HUES6 (cell line): ENCODE results near the gene NEK11.
"Not testable (repeated sequence)": the region's sequence is repeated elsewhere in the genome, so short reads cannot be mapped to it uniquely, and the experiment has no call there.

Experiments used
- H3K27ac ChIP-seq: 2 replicates; pipeline ENCODE4 v1.7.0; 2013; ENCODE audit warnings: low read depth, mild to moderate bottlenecking, low read length, inconsistent platforms
- H3K27me3 ChIP-seq: 2 replicates; pipeline ENCODE4 v1.6.1; 2013; ENCODE audit warnings: low read length; ENCODE audit not compliant: control insufficient read depth, insufficient read depth
- H3K36me3 ChIP-seq: 2 replicates; pipeline ENCODE4 v1.6.1; 2013; ENCODE audit warnings: low read length; ENCODE audit not compliant: control insufficient read depth, insufficient read depth
- H3K4me1 ChIP-seq: 2 replicates; pipeline ENCODE4 v1.6.1; 2013; ENCODE audit warnings: low read length; ENCODE audit not compliant: control insufficient read depth, insufficient read depth
- H3K4me3 ChIP-seq: 2 replicates; pipeline ENCODE4 v1.5.1; 2013; ENCODE audit warnings: low read depth, low read length
- H3K9ac ChIP-seq: one replicate; pipeline ENCODE4 v1.6.1; 2013; ENCODE audit warnings: mild to moderate bottlenecking, low read length
- H3K9me3 ChIP-seq: 2 replicates; pipeline ENCODE4 v1.6.1; 2013; ENCODE audit warnings: low read depth, low read length; ENCODE audit not compliant: control insufficient read depth, insufficient read depth

NEK11 gene

GRCh38 chr3:131042271-131042985 is 15.8 kb downstream of the NEK11 start:
- not testable (repeated sequence) for H3K27me3 ChIP-seq, H3K27ac ChIP-seq, H3K9ac ChIP-seq, H3K36me3 ChIP-seq, H3K4me1 ChIP-seq, H3K4me3 ChIP-seq, H3K9me3 ChIP-seq

DNA sequence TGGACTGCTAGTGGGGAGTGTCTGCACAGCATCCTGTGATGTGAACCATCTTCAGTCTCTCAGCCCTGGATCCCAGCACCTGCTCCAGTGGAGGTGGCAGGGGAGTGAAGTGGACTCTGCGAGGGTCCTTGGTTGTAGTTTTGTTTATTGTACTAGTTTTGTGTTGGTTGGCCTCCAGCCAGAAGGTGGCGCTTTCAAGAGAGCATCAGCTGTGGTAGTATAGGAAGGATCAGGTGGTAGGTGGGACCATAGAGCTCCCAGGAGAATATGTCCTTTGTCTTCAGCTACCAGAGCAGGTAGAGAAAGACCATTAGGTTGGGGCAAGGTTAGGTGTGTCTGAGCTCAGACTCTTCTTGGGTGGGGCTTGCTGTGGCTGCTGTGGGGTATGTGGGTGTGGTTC is 20.9 kb downstream of the NEK11 start:
- peak overlapping the region; percentile 25; the same call in 1 of the 2 replicates for H3K4me3 ChIP-seq
- H3K27me3 ChIP-seq, result no peaks in the 10 kb centered on the region
- H3K9ac ChIP-seq, result no peak overlapping the region
- no peaks in the 10 kb centered on the region; the same call in 1 of the 2 replicates for H3K4me1 ChIP-seq
- H3K36me3 ChIP-seq, result no peaks in the 10 kb centered on the region
- no peak overlapping the region for H3K27ac ChIP-seq
- H3K9me3 ChIP-seq, result peaks cover 2% of the 10 kb centered on the region; the same call in 1 of the 2 replicates

DNA sequence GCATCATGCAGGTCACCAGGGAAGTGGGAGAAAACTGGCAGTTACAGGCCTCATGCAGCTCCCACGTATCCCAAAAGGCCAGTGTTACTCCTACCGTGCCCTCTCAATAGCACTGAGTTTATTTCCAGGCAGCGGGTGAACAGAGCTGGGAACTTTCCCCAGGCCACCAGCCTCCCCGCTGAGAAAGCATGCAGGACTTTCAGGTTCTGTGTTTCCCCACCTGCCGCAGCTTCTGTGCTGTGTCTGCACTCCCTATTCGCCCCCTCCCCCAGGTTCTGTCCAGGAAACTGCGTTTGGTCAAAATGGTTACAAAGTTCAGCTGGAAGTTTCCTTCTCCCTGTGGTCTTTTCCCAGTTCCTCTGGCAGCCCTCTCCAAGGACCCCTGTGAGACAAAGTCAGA is 21.4 kb downstream of the NEK11 start:
- Histone ChIP-seq H3K36me3 (no peaks in the 10 kb centered on the region), H3K9ac (no peak overlapping the region), H3K27ac (no peak overlapping the region), H3K4me3 (peak overlapping the region; percentile 25; the same call in 1 of the 2 replicates), H3K9me3 (peaks cover 2% of the 10 kb centered on the region; the same call in 1 of the 2 replicates), H3K4me1 (no peaks in the 10 kb centered on the region), H3K27me3 (no peaks in the 10 kb centered on the region)

- no peak overlapping the region for H3K4me3 ChIP-seq
- H3K9ac ChIP-seq, result no peak overlapping the region
- H3K27ac ChIP-seq, result no peak overlapping the region
- no peaks in the 10 kb centered on the region for H3K4me1 ChIP-seq
- peaks cover under 1% of the 10 kb centered on the region; the same call in 1 of the 2 replicates for H3K9me3 ChIP-seq
- H3K27me3 ChIP-seq, result no peaks in the 10 kb centered on the region
- no peaks in the 10 kb centered on the region for H3K36me3 ChIP-seq
These were observed 23.3 kb downstream of the NEK11 start for GRCh38 chr3:131050001-131050400.

- H3K27me3 ChIP-seq, result no peaks in the 10 kb centered on the region
- H3K36me3 ChIP-seq, result no peaks in the 10 kb centered on the region
- H3K4me1 ChIP-seq, result no peaks in the 10 kb centered on the region
- H3K27ac ChIP-seq, result no peak overlapping the region
- H3K9me3 ChIP-seq, result no peaks in the 10 kb centered on the region
- H3K9ac ChIP-seq, result no peak overlapping the region
- H3K4me3 ChIP-seq, result no peak overlapping the region
These were observed 26.6 kb downstream of the NEK11 start for GRCh38 chr3:131053043-131053859.

- Histone ChIP-seq H3K4me1 (no peaks in the 10 kb centered on the region), H3K4me3 (no peak overlapping the region), H3K9ac (no peak overlapping the region), H3K27me3 (no peaks in the 10 kb centered on the region), H3K9me3 (no peaks in the 10 kb centered on the region), H3K27ac (no peak overlapping the region), H3K36me3 (no peaks in the 10 kb centered on the region)
These were observed 41.3 kb downstream of the NEK11 start for GRCh38 chr3:131067983-131068382.

GRCh38 chr3:131072099-131072559 is 45.5 kb downstream of the NEK11 start:
- no peaks in the 10 kb centered on the region for H3K9me3 ChIP-seq
- H3K36me3 ChIP-seq, result no peaks in the 10 kb centered on the region
- H3K27ac ChIP-seq, result no peak overlapping the region
- H3K9ac ChIP-seq, result no peak overlapping the region
- H3K4me3 ChIP-seq, result no peak overlapping the region
- H3K27me3 ChIP-seq, result no peaks in the 10 kb centered on the region
- H3K4me1 ChIP-seq, result peaks cover 8% of the 10 kb centered on the region; the same call in 1 of the 2 replicates

DNA sequence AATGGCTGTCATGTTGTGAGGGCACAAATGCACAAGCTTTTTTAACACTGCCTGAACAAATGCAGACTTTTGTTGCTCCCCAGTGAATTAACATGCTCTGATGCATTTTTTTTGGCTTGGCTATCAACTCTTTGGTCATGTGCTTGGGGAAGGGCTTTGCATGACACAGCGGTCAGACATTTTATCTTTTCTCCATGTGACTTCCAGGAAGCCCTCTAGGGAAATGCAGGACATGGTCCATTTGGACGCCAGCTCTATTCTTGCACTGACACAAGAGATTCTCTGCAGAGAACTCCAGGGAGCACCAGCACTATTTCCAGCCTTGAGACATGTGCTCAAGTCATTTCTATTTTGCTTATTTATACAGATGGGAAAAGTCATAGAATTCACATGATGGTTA is 46.2 kb downstream of the NEK11 start:
- Histone ChIP-seq H3K4me1 (peaks cover 15% of the 10 kb centered on the region), H3K36me3 (no peaks in the 10 kb centered on the region), H3K27me3 (no peaks in the 10 kb centered on the region), H3K9ac (no peak overlapping the region), H3K4me3 (no peak overlapping the region), H3K9me3 (no peaks in the 10 kb centered on the region), H3K27ac (no peak overlapping the region)

- H3K4me1 ChIP-seq, result peaks cover 21% of the 10 kb centered on the region
These were observed 49.1 kb downstream of the NEK11 start for GRCh38 chr3:131075632-131076328.

GRCh38 chr3:131077904-131078303 is 51.2 kb downstream of the NEK11 start:
- no peak overlapping the region for H3K9ac ChIP-seq
- no peak overlapping the region for H3K27ac ChIP-seq
- H3K4me3 ChIP-seq, result no peak overlapping the region
- no peaks in the 10 kb centered on the region for H3K27me3 ChIP-seq
- no peaks in the 10 kb centered on the region for H3K9me3 ChIP-seq
- H3K4me1 ChIP-seq, result peaks cover 21% of the 10 kb centered on the region
- H3K36me3 ChIP-seq, result no peaks in the 10 kb centered on the region

More at GRCh38 chr3:131075632-131076328, 49.1 kb downstream of the NEK11 start:
- H3K36me3 ChIP-seq, result no peaks in the 10 kb centered on the region
- no peak overlapping the region for H3K9ac ChIP-seq
- H3K27ac ChIP-seq, result no peak overlapping the region
- H3K4me3 ChIP-seq, result no peak overlapping the region
- no peaks in the 10 kb centered on the region for H3K27me3 ChIP-seq
- no peaks in the 10 kb centered on the region for H3K9me3 ChIP-seq
